ENCODE measurements around the gene ITM2C.

The ITM2C gene

GRCh38 chr2:230919240-230919639 is 54.5 kb downstream of the ITM2C start:
- ChIA-PET POLR2A (no interaction called here), CTCF (no interaction called here)
- TF ChIP-seq ARNT (IDR thresholded peaks at IDR 0.05), result no peak
- TF ChIP-seq FOXA1 (IDR thresholded peaks at IDR 0.05), result no peak
- DNase-seq (ENCODE audit: extremely low spot score), result no peak

DNA sequence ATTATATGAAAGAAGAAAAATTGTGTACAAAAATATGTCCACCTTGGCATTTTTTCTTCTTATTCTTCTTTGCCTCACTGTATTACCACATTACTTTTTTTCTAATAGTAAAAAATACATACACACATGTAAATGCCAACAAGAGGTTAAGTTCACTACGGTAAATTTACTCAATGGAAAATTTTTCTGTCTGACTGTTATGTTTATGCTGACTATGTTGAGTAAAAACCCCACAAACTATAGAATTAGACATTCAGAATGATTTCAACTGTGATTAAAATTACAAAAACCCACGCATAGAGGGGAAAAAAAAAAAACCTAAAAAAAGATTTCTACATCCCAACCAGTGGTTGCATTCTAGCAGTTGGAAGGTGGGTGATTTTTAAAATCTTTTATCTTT is 54.9 kb downstream of the ITM2C start:
- CTCF ChIA-PET, result no interaction called here
- no peak for TF ChIP-seq HDGF (IDR thresholded peaks at IDR 0.05; ENCODE audit: borderline replicate concordance)
- TF ChIP-seq SUZ12 (IDR thresholded peaks at IDR 0.05), result no peak
- TF ChIP-seq ELF4 (IDR thresholded peaks at IDR 0.05), result no peak
- no peak for TF ChIP-seq ARNT (IDR thresholded peaks at IDR 0.05)
- TF ChIP-seq BHLHE40 (IDR thresholded peaks at IDR 0.05; ENCODE audit: borderline replicate concordance), result no peak
- no peak for TF ChIP-seq FOXK2 (IDR thresholded peaks at IDR 0.05)
- no peak for TF ChIP-seq TARDBP (IDR thresholded peaks at IDR 0.05)
- no peak for TF ChIP-seq FOXM1 (IDR thresholded peaks at IDR 0.05; ENCODE audit: borderline replicate concordance)
- TF ChIP-seq CTBP1 (IDR thresholded peaks at IDR 0.05; ENCODE audit: borderline replicate concordance), result no peak
- TF ChIP-seq NFRKB (IDR thresholded peaks at IDR 0.05), result no peak
- no peak for TF ChIP-seq SP1 (IDR thresholded peaks at IDR 0.05)
- no peak for TF ChIP-seq LEF1 (IDR thresholded peaks at IDR 0.05; ENCODE audit: borderline replicate concordance)
- TF ChIP-seq FOXA1 (IDR thresholded peaks at IDR 0.05), result no peak
- TF ChIP-seq L3MBTL2 (conservative IDR thresholded peaks at IDR 0.05), result no peak
- TF ChIP-seq ZNF384 (IDR thresholded peaks at IDR 0.05), result no peak
- DNase-seq (ENCODE audit: extremely low spot score), result no peak
- POLR2A ChIA-PET, result no interaction called here

GRCh38 chr2:230920167-230920566 is 55.4 kb downstream of the ITM2C start:
- POLR2A ChIA-PET, result no interaction called here
- CTCF ChIA-PET, result interaction anchor here (0.6 kb wide), 1 partner anchor 69 kb away, joined by 4 read pairs; no protein-coding TSS in a partner anchor
- no peak for TF ChIP-seq NFRKB (IDR thresholded peaks at IDR 0.05)
- no peak for TF ChIP-seq ZNF384 (IDR thresholded peaks at IDR 0.05)
- no peak for DNase-seq (ENCODE audit: extremely low spot score)

DNA sequence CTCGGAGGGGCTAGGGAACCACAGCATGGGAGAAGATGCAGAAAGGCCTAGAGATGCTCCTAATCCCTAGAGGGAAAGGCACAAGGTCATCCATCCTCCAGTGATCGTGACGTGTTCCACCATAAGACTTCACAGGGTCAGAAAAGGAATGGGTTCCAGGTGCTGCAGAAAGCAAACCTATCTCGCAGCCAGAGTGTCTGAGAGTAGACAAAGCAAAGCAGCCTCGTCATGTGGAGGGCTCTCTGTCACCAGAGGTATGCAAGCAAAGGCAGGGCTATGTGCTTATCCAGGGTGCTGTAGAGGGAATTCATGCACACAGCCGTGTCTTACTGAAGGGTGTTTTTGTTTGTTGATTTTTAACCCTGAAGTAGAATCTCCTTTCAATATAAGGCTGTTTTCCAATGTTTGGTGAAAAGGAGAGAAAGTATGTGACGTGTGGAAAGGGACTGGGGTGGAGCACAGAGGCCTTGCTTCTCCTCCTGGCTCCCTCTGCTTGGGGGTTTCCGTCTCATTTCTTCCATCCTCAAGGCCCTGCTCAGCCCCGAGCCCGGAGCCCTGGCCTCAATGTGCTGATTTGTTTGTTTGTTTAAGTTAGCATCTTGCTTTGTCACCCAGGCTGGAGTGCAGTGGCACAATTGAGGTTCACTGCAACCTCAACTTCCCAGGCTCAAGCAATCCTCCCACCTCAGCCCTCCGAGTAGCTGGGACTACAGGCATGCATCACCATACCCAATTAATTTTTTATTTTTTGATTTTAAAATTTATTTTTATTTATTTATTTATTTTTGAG is 57.3 kb downstream of the ITM2C start:
- no peak for TF ChIP-seq ELF4 (IDR thresholded peaks at IDR 0.05)
- TF ChIP-seq NFRKB (IDR thresholded peaks at IDR 0.05), result no peak
- no peak for TF ChIP-seq ZNF384 (IDR thresholded peaks at IDR 0.05)
- no peak for TF ChIP-seq FOXM1 (IDR thresholded peaks at IDR 0.05; ENCODE audit: borderline replicate concordance)
- no peak for TF ChIP-seq HDGF (IDR thresholded peaks at IDR 0.05; ENCODE audit: borderline replicate concordance)
- TF ChIP-seq FOXK2 (IDR thresholded peaks at IDR 0.05), result no peak
- TF ChIP-seq, protein P1, sequence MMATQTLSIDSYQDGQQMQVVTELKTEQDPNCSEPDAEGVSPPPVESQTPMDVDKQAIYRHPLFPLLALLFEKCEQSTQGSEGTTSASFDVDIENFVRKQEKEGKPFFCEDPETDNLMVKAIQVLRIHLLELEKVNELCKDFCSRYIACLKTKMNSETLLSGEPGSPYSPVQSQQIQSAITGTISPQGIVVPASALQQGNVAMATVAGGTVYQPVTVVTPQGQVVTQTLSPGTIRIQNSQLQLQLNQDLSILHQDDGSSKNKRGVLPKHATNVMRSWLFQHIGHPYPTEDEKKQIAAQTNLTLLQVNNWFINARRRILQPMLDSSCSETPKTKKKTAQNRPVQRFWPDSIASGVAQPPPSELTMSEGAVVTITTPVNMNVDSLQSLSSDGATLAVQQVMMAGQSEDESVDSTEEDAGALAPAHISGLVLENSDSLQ (IDR thresholded peaks at IDR 0.05), result no peak
- no peak for TF ChIP-seq FOXA1 (IDR thresholded peaks at IDR 0.05)
- no peak for DNase-seq (ENCODE audit: extremely low spot score)
- POLR2A ChIA-PET, result no interaction called here
- CTCF ChIA-PET, result interaction anchor here (0.6 to 1.3 kb wide), 2 partner anchors 28 to 98 kb away, joined by 3 read pairs; no protein-coding TSS in a partner anchor

GRCh38 chr2:230922951-230923717 is 58.4 kb downstream of the ITM2C start:
- no peak for DNase-seq (ENCODE audit: extremely low spot score)
- no peak for TF ChIP-seq CTBP1 (IDR thresholded peaks at IDR 0.05; ENCODE audit: borderline replicate concordance)
- no peak for TF ChIP-seq SP1 (IDR thresholded peaks at IDR 0.05)
- TF ChIP-seq, protein P1 (IDR thresholded peaks at IDR 0.05), result no peak
- TF ChIP-seq BHLHE40 (IDR thresholded peaks at IDR 0.05; ENCODE audit: borderline replicate concordance), result no peak
- TF ChIP-seq FOXA1 (IDR thresholded peaks at IDR 0.05), result no peak
- TF ChIP-seq FOXM1 (IDR thresholded peaks at IDR 0.05; ENCODE audit: borderline replicate concordance), result no peak
- no peak for TF ChIP-seq ELF4 (IDR thresholded peaks at IDR 0.05)
- no peak for TF ChIP-seq NFRKB (IDR thresholded peaks at IDR 0.05)
- TF ChIP-seq FOXK2 (IDR thresholded peaks at IDR 0.05), result no peak
- no peak for TF ChIP-seq HDGF (IDR thresholded peaks at IDR 0.05; ENCODE audit: borderline replicate concordance)
- TF ChIP-seq TARDBP (IDR thresholded peaks at IDR 0.05), result no peak
- TF ChIP-seq ARNT (IDR thresholded peaks at IDR 0.05), result no peak
- TF ChIP-seq LEF1 (IDR thresholded peaks at IDR 0.05; ENCODE audit: borderline replicate concordance), result no peak
- no peak for TF ChIP-seq ZNF384 (IDR thresholded peaks at IDR 0.05)
- TF ChIP-seq SUZ12 (IDR thresholded peaks at IDR 0.05), result no peak
- TF ChIP-seq L3MBTL2 (conservative IDR thresholded peaks at IDR 0.05), result no peak
- ChIA-PET CTCF (no interaction called here), POLR2A (no interaction called here)

DNA sequence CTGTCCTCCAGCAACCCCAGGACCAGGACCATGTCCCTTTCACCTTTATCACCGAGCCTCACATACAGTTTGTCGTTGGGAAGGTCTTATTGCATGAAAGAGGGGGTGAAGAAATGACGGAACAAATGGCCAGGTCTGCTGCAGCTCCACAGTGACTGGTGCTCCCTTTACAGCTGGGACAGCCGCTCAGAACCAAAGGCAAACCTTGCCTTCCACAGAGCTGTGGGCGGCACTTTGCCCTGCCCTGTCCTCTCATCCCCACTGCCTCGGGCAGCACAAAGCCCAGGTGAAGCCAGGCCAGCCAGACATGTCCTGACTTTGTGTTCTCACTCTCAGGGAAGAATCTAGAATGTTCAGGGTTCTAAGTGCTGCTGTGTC is 59.3 kb downstream of the ITM2C start:
- TF ChIP-seq SUZ12 (IDR thresholded peaks at IDR 0.05) (no peak), L3MBTL2 (conservative IDR thresholded peaks at IDR 0.05) (no peak), FOXA1 (IDR thresholded peaks at IDR 0.05) (no peak), FOXM1 (IDR thresholded peaks at IDR 0.05; ENCODE audit: borderline replicate concordance) (no peak)
- POLR2A ChIA-PET, result no interaction called here
- CTCF ChIA-PET, result interaction anchor here (0.6 to 1.3 kb wide), 8 partner anchors 18 to 100 kb away, joined by 3 to 6 read pairs (median 4); no protein-coding TSS in a partner anchor
- no peak for DNase-seq (ENCODE audit: extremely low spot score)
